ENCODE results near the gene PHACTR1. TPM values are rescaled to one million over a fixed set of nuclear protein-coding genes. Genes with fewer than 3 reads are reported as not detected.

PHACTR1 gene
- total and polyA plus RNA-seq, 2 of the 4 experiments (the other 2 are of a cell fraction), result not detected

GRCh38 chr6:13035606-13036005 lies 319.0 kb downstream of the PHACTR1 start:
- dilution Hi-C loops (cut with HindIII; ENCODE audit: low sequenced_read_pairs, unreplicated experiment), result no loop called here
- no peak overlapping the region for H3K4ac ChIP-seq (ENCODE audit: low read depth, low read length)
- POLR2A ChIA-PET (ENCODE audit: unreplicated experiment), result no interaction called here

More at GRCh38 chr6:13035606-13036005, 319.0 kb downstream of the PHACTR1 start:
- no peaks in the 10 kb centered on the region for H3K9me3 ChIP-seq (ENCODE audit: control insufficient read depth, insufficient read depth, low read length)
- no peak overlapping the region for H3K4me2 ChIP-seq (ENCODE audit: low read depth, low read length)
- TF ChIP-seq POLR2A (IDR thresholded peaks at IDR 0.05; ENCODE audit: low read depth, low read length) (no peak), MAFK (IDR thresholded peaks at IDR 0.05; ENCODE audit: low read depth, low read length) (no peak), SMC3 (IDR thresholded peaks at IDR 0.05; ENCODE audit: low read depth, low read length) (no peak), CEBPB (IDR thresholded peaks at IDR 0.05; ENCODE audit: low read depth, low read length) (no peak), CTCF (conservative IDR thresholded peaks at IDR 0.05; ENCODE audit: low read depth, low read length) (no peak), USF2 (IDR thresholded peaks at IDR 0.05; ENCODE audit: low read depth, low read length) (no peak), FOS (IDR thresholded peaks at IDR 0.05; ENCODE audit: low read depth, low read length) (no peak), CHD1 (IDR thresholded peaks at IDR 0.05; ENCODE audit: low read depth, low read length) (no peak), RAD21 (IDR thresholded peaks at IDR 0.05; ENCODE audit: low read length) (no peak), MXI1 (IDR thresholded peaks at IDR 0.05; ENCODE audit: borderline replicate concordance, low read depth, low read length) (no peak), BHLHE40 (IDR thresholded peaks at IDR 0.05; ENCODE audit: low read depth, low read length) (no peak), NFE2L2 (IDR thresholded peaks at IDR 0.05; ENCODE audit: low read depth, low read length) (no peak), MAZ (IDR thresholded peaks at IDR 0.05; ENCODE audit: borderline replicate concordance, low read depth, low read length) (no peak), ELK1 (IDR thresholded peaks at IDR 0.05; ENCODE audit: borderline replicate concordance, low read depth, low read length) (no peak), RCOR1 (IDR thresholded peaks at IDR 0.05; ENCODE audit: insufficient replicate concordance, low read length) (no peak), RFX5 (IDR thresholded peaks at IDR 0.05; ENCODE audit: low read depth, low read length) (no peak)
- H3K79me1 ChIP-seq (ENCODE audit: low read depth in 1 of 2, low read length in 2 of 2), result no peaks in the 10 kb centered on the region
- no peaks in the 10 kb centered on the region for H3K9me1 ChIP-seq (ENCODE audit: insufficient read depth, low read length)
- ATAC-seq (ENCODE audit: low read depth), result no peak
- no peaks in the 10 kb centered on the region for H3K36me3 ChIP-seq (ENCODE audit: control insufficient read depth, insufficient read depth, low read length)
- H2AFZ ChIP-seq (replicated peaks; ENCODE audit: low read length, poor library complexity), result no peak overlapping the region
- no CpG with 5 or more reads among the region's 3 CpGs for WGBS, 2 experiments (ENCODE audit: extremely low coverage in 2 of 2, insufficient read length in 1 of 2)
- H3K56ac ChIP-seq (ENCODE audit: extremely low read depth, insufficient read depth, low read length), result no peak overlapping the region
- H3K4me1 ChIP-seq (ENCODE audit: control insufficient read depth, insufficient read depth, low read length), result no peaks in the 10 kb centered on the region
- H3K4me3 ChIP-seq (ENCODE audit: insufficient read depth, low read depth, low read length), result no peak overlapping the region
- H4K20me1 ChIP-seq (ENCODE audit: insufficient read depth, low read length), result no peaks in the 10 kb centered on the region
- no peak overlapping the region for H4K91ac ChIP-seq (ENCODE audit: insufficient read depth, low read depth, low read length)
- no peaks in the 10 kb centered on the region for H3K27me3 ChIP-seq (ENCODE audit: control insufficient read depth, insufficient read depth, low read length)
- no peak overlapping the region for H3K18ac ChIP-seq (ENCODE audit: low read depth, low read length)
- in situ Hi-C loops (cut with MboI; ENCODE audit: low sequenced_read_pairs) (no loop called here), intact Hi-C loops (cut with micrococcal nuclease) (no loop called here)
- H2BK5ac ChIP-seq (ENCODE audit: low read depth, low read length, poor library complexity, severe bottlenecking), result no peak overlapping the region
- H3K27ac ChIP-seq (ENCODE audit: insufficient read depth, low read length), result no peak overlapping the region
- H4K8ac ChIP-seq (ENCODE audit: low read depth in 2 of 2, low read length in 2 of 2), result no peak overlapping the region
- no peak overlapping the region for H3K14ac ChIP-seq (replicated peaks; ENCODE audit: low read depth, low read length)
- CTCF ChIA-PET, result no interaction called here
- no TSS peak for BruUV-seq (replicated peaks)
- H2BK120ac ChIP-seq (ENCODE audit: low read depth, low read length), result no peak overlapping the region
- H2BK15ac ChIP-seq (ENCODE audit: low read depth, low read length), result no peak overlapping the region
- no peak overlapping the region for H3K23ac ChIP-seq (ENCODE audit: low read depth, low read length)
- no peak overlapping the region for H4K5ac ChIP-seq (ENCODE audit: low read depth, low read length)
- no peak overlapping the region for H2AK5ac ChIP-seq (ENCODE audit: low read depth, low read length)
- H2BK20ac ChIP-seq (ENCODE audit: low read depth, low read length), result no peak overlapping the region
- no peak for DNase-seq
- no peak overlapping the region for H3K9ac ChIP-seq (ENCODE audit: low read depth, low read length)
- no peak overlapping the region for H2AK9ac ChIP-seq (replicated peaks; ENCODE audit: low read depth, low read length, poor library complexity)
